Right ventricle myocardium superior (tissue), 1 donor: ENCODE data around the gene UBE2D3. TPM values are rescaled to one million over a fixed set of nuclear protein-coding genes. Genes with fewer than 3 reads are reported as not detected.
"Not testable (repeated sequence)": the region's sequence is repeated elsewhere in the genome, so short reads cannot be mapped to it uniquely, and the experiment has no call there.

ENCODE experiments used
- ATAC-seq: fragments of 200-7000 bp; cut with Tn5 transposase; one replicate; pipeline ENCODE4 v1.9.1; 2020; ENCODE audit warnings: mild to moderate bottlenecking; ENCODE audit not compliant: poor library complexity
- DNase-seq: peaks from one replicate; pipeline ENCODE4 v3.0.0-alpha.2; 2020
- intact Hi-C: fragments of 100-400 bp; cut with DNase I; formaldehyde crosslinking; loops from one replicate; pipeline ENCODE4 v1.11.2; 2022
- total RNA-seq: library from RNA; stranded (reverse); fragmentation: NEBNext Ultra II Directional; extraction: Animal tissue kit (Norgen Biotek cat#: 25700); gene quantifications from one replicate; pipeline ENCODE4 v1.2.1, GENCODE V29; 2021
- donor health status: DM: no; HTN: yes; CAD: no; lungs with severe emphysema.

Gene UBE2D3
- total RNA-seq, 1 donor from 2014 or later = 262 TPM

GRCh38 chr4:102842367-102842766 lies 15.0 kb upstream of the UBE2D3 start:
- DNase-seq = no peak
- no peak for ATAC-seq
- intact Hi-C loops = no loop called here

- DNase-seq = no peak
- intact Hi-C loops = no loop called here
Measured at GRCh38 chr4:102836596-102836995, 9.2 kb upstream of the UBE2D3 start.

GRCh38 chr4:102832667-102833066 lies 5.3 kb upstream of the UBE2D3 start:
- intact Hi-C loops = no loop called here
- ATAC-seq (no peak), DNase-seq (no peak)

More at GRCh38 chr4:102836596-102836995, 9.2 kb upstream of the UBE2D3 start:
- ATAC-seq = no peak

- DNase-seq (no peak), ATAC-seq (no peak)
- intact Hi-C loops = no loop called here
Measured at GRCh38 chr4:102832105-102832504, 4.8 kb upstream of the UBE2D3 start.

GRCh38 chr4:102829803-102830202 lies 2.5 kb upstream of the UBE2D3 start:
- intact Hi-C loops = loop anchor here (5.0 kb wide), 2 partner anchors 37 to 68 kb away; partner anchors contain the start of genes CISD2 and MANBA
- ATAC-seq = no peak
- no peak for DNase-seq

GRCh38 chr4:102828497-102828808 lies 1.1 kb upstream of the UBE2D3 start:
- no peak for DNase-seq
- intact Hi-C loops = loop anchor here (5.0 kb wide), 2 partner anchors 39 to 66 kb away; partner anchors contain the start of genes CISD2 and MANBA
- no peak for ATAC-seq

GRCh38 chr4:102827674-102828496 lies 534 bp upstream of the UBE2D3 start:
- intact Hi-C loops = loop anchor here (5.0 kb wide), 2 partner anchors 39 to 66 kb away; partner anchors contain the start of genes CISD2 and MANBA
- DNase-seq = peak; percentile 99
- peak; percentile 85 for ATAC-seq

- intact Hi-C loops = loop anchor here (5.0 kb wide), 2 partner anchors 41 to 64 kb away; partner anchors contain the start of genes CISD2 and MANBA
- no peak for DNase-seq
- no peak for ATAC-seq
Measured at GRCh38 chr4:102826105-102826889, 1.1 kb downstream of the UBE2D3 start.

- ATAC-seq (no peak), DNase-seq (no peak)
- intact Hi-C loops = loop anchor here (5.0 kb wide), 2 partner anchors 42 to 63 kb away; partner anchors contain the start of genes CISD2 and MANBA
Measured at GRCh38 chr4:102825261-102826091, 1.9 kb downstream of the UBE2D3 start.

GRCh38 chr4:102824398-102824797 lies 3.0 kb downstream of the UBE2D3 start:
- DNase-seq (no peak), ATAC-seq (no peak)
- intact Hi-C loops = no loop called here

- DNase-seq = no peak
- ATAC-seq = no peak
- intact Hi-C loops = no loop called here
Measured at GRCh38 chr4:102823897-102824296, 3.5 kb downstream of the UBE2D3 start.

- ATAC-seq (no peak), DNase-seq (no peak)
- intact Hi-C loops = no loop called here
Measured at GRCh38 chr4:102823464-102823863, 3.9 kb downstream of the UBE2D3 start.

- intact Hi-C loops = no loop called here
- DNase-seq = no peak
- ATAC-seq = no peak
Measured at GRCh38 chr4:102819588-102820365, 7.6 kb downstream of the UBE2D3 start.

- ATAC-seq, intact Hi-C loops: not testable (repeated sequence)
- DNase-seq = peak; percentile 30
Measured at GRCh38 chr4:102819100-102819499, 8.3 kb downstream of the UBE2D3 start.

- DNase-seq (no peak), ATAC-seq (peak; percentile 7)
- intact Hi-C loops = no loop called here
Measured at GRCh38 chr4:102817613-102818268, 9.6 kb downstream of the UBE2D3 start.

- ATAC-seq (no peak), DNase-seq (no peak)
- intact Hi-C loops = no loop called here
Measured at GRCh38 chr4:102817021-102817605, 10.2 kb downstream of the UBE2D3 start.

- intact Hi-C loops = no loop called here
- ATAC-seq = no peak
- DNase-seq = no peak
Measured at GRCh38 chr4:102815981-102816380, 11.4 kb downstream of the UBE2D3 start.
